NCI-H2196 treated with DMSO at 0.1 percent for 48 hours (cell line): Measurements from ENCODE around the gene CYP2E1.
"Not testable (repeated sequence)": the region's sequence is repeated elsewhere in the genome, so short reads cannot be mapped to it uniquely, and the experiment has no call there.

Source experiments
- DNase-seq: peaks from one replicate; lab custom pipeline; 2025; ENCODE audit not compliant: unreplicated experiment; lab: John Stamatoyannopoulos, UW

Gene CYP2E1

DNA sequence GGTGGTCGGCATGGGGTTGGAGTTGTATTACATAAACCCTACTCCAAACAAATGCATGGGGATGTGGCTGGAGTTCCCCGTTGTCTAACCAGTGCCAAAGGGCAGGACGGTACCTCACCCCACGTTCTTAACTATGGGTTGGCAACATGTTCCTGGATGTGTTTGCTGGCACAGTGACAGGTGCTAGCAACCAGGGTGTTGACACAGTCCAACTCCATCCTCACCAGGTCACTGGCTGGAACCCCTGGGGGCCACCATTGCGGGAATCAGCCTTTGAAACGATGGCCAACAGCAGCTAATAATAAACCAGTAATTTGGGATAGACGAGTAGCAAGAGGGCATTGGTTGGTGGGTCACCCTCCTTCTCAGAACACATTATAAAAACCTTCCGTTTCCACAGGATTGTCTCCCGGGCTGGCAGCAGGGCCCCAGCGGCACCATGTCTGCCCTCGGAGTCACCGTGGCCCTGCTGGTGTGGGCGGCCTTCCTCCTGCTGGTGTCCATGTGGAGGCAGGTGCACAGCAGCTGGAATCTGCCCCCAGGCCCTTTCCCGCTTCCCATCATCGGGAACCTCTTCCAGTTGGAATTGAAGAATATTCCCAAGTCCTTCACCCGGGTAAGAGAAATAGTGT, at the start of gene CYP2E1:
TSS of gene CYP2E1 (plus strand) at position 407 of the 632 bp plus-strand sequence. CDS start at position 440, 33 bp downstream.
- no peak for DNase-seq

DNA sequence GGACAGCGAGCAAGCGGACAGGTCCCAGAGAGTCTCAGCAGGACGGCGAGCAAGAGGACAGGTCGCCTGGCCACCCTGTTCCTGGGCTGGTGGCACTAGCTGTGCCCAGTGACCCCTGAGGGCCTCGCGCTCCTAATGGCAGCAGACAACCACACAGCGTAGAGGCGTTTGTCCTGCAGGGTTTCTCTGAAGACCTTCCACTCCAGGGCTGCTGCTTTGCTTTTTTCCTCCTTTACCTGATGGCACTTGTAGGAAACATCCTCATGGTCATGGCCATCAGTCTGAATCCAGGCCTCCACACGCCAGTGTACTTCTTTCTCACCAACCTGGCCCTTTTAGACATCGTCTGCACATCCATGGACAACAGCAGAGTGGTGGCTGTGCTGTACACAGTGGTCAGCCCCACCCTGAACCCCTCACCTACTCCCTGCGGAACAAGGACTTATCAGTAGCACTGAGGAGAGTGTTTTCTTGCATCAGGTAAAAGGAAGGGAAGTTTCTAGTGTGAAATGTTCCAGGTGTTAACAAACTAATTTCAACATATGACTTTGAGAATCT, 46.0 kb upstream of the CYP2E1 start:
- no peak for DNase-seq

DNA sequence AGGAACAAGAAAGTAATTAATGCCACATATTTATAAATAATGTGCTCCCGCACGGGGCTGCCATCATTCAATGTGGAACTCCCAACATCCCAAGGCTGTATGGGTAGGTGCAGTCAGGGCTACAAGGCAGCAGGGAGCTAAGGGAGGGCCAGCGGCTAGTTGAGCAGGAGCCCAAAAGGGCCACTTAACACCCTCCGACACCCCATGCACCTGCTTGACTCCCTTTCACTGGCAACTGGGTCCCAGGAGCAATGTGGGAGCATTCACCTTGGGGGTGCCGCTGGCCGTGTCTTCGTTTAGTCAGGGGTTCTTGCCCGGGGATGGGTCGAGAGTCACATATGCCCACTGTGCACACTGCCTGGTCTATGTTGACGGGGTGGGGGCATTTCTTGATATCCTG, 45.5 kb upstream of the CYP2E1 start:
- DNase-seq, result no peak

DNA sequence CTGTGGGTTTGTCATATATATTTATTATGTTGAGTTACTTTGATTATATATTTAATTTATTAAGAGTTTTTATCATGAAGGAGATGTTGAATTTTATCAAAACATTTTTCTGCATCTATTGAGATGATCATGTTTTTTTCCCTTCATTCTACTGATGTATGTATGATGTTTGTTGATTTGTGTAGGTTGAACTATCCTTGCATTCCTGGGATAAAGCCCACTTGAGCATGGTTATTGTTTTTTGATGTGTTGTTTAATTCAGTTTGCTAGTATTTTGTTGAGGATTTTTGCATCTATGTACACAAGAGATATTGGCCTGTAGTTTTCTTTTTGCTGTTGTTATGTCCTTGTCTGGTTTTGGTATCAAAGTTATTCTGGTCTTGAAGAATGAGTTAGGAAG, 42.3 kb upstream of the CYP2E1 start:
- DNase-seq, result no peak

DNA sequence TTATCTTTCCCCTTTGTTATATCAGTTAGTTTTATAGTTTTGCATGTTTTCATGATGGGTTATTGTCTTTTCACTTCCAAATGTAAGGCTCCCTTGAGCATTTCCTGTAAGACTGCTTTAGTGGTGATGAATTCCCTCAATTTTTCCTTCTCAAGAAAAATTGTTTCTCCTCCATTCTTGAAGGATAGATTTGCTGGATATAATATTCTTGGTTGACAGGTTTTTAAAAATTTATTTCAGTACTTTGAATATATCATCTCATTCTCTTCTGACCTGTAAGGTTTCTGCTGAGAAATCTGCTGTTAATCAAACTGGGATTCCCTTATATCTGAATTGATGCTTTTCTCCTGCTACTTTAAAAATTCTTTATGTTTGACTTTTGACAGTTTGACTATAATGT, 40.1 kb upstream of the CYP2E1 start:
- no peak for DNase-seq

DNA sequence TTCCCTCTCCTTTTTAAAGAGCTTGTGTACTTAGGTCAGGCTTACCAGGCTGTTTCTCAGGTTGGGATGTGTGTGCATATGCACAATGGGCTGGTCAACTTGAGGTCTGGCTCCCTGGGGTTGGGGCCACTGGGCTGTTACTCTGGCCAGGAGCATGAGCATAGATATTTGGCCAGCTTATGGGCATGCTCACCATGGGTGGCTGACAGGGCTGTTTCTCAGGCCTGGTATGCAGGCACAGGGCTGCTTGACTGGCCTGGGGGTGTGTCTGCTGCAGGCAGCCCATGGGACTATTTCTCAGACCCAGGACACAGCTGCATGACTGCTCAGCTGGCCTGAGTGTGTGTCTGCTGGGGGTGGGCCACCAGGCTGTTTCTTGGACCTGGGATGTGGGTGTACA, 38.8 kb upstream of the CYP2E1 start:
- no peak for DNase-seq

DNA sequence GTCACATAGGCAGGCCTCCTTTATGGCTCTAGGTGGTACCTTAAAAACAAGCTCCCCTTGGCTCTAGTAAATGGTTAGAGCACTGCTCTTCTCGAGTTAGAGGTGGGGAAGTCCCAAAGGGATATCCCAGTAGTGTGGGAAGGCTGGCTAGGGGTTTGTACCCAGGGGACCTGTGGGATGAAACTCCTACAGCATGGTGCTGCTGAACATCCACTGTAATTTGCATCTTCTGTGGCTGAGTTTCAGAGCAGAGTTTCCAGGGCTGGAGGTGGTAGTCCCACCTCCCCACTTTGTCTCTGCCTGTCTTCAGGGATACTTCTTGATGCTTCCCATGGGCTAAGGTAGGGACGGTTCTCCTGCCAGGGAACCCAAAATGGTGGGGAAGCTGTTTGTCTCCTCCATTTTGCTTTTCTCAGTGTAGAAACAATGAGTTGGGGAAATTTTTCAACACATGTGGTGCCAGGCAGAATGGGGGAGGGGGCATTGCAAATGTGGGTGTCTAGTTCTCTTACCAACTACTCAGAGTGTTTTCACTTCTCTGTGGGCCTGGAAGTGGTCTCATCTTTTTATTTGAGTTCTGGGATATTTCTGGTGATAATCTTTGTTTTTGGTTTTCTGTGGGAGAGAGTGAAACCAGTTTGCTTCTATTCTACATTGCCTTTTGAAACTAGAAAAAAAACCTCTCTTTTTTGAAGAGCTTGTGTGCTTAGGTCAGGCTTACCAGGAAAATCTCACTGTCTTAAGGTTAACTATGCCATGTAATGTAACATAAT, 37.2 kb upstream of the CYP2E1 start:
- DNase-seq, result no peak

DNA sequence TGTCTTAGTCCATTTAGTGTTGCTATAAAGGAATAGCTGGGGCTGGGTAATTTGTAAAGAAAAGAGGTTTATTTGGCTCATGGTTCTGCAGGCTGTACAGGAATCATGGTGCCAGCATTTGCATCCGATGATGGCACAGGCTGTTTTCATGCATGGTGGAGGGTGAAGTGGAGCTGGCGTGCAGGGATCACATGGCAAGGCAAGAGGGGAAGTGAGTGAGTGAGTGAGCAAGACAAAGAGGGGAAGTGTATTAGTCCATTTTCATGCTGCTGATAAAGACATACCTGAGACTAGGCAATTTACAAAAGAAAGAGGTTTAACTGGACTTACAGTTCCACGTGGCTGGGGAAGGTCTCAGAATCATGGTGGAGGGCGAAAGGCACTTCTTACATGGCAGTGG, 33.6 kb upstream of the CYP2E1 start:
- DNase-seq, result not testable (repeated sequence)

DNA sequence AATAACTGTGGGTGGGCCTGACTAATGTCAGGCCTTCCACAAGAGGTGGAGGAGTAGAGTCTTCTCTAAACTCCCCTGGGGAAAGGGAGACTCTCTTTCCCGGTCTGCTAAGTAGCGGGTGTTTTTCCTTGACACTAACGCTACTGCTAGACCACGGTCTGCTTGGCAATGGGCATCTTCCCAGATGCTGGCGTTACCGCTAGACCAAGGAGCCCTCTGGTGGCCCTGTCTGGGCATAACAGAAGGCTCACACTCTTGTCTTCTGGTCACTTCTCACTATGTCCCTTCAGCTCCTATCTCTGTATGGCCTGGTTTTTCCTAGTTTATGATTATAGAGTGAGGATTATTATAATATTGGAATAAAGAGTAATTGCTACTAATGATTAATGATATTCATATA, 29.8 kb upstream of the CYP2E1 start:
- not testable (repeated sequence) for DNase-seq

DNA sequence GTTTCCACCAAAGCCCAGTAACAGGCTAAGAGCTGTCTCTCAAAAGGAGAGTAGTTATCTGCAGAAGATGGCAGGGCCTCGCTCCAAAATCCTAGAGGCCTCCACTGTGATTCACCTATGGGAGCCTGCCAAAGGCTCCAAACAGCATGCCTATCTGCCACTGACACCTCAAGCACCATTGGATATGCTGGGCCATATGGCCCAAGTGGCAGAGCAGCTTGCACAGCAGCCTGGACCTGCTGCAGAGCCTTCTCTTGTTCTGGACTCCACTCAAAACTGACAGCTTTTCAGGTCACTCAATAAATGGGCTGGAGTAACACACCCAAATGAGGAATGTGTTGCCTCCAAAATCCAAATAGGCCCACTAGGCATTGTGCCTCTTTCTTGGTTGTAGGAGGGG, 28.0 kb upstream of the CYP2E1 start:
- DNase-seq, result not testable (repeated sequence)

DNA sequence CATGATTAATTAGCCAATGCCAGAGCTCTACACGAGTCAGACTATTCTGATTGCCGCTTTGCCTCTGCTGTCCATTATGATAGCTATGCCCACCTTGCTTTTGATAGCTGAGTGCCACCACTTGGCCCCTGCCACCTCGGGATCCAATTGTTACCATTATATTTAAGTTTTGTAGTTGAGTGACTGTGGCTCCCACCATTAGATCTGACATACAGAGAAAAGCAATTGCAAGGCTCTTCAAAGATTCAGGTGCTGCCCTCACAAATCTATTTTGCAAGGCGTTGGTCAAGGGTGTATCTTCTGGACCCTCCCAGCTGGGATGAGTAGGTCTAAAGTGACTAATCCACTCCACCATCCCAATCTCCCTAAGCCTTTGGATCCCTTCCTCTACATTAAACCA, 26.3 kb upstream of the CYP2E1 start:
- not testable (repeated sequence) for DNase-seq

DNA sequence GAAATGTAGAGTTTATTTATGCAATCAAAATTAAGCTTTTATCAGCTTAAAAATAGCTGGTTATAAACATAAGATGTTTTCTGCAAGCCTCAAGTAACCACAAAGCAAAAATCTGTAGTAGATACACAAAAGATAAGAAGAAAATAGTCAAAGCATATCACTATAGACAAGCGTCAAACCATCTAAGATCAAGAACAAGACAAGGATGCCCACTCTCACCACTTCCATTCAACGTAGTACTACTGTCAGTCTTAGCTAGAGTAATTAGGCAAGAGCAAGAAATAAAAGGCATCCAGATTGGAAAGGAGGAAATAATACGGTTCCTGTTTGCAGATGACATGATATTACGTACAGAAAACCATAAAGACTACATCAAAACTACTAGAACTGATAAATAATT, 17.5 kb upstream of the CYP2E1 start:
- DNase-seq, result no peak

DNA sequence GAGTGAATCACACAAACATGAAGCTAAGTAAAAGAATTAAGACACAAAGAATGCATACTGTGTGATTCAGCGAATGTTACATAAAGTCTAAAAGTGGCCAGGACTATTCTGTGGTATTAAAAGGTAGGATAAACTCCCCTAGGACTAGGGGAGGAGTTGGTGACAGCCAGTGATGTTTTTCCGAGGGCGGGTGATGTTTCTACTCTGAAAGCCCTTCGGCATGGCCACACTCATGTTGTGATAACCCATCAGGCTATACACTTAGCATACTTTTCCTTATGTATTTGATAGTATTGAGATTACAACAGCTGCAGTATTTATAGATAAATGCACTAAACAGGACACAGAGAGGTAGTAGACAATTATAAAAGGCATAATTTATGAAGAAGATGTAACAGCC, 15.8 kb upstream of the CYP2E1 start:
- DNase-seq, result no peak

DNA sequence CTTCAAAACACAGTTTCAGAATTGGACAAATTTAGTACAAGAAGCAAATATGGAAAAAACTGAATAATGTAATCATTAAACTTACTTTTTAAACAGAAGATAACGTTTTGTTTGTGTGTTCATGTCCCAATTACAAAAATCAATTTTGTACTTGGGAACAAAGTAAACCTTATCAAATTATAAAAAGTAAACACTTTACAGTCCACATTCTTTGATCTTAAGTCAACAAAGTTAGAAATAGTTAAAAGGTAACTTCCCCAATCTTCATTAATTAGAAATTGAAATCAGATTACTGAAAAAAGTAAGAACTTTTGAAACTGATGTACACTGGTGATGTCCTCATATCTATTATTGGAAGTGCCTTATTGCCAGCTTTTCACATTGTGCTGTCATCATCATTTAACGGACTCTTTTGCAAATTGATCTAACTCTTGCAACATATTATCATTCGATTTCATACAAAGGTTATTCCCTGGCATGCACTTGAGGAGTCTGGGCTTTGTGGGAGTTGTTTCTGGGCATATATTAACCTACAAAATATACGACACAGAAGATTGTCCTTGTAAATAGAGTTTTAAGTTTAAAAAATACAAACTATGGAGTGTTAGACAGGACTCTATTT, 15.1 kb upstream of the CYP2E1 start:
- DNase-seq, result no peak

DNA sequence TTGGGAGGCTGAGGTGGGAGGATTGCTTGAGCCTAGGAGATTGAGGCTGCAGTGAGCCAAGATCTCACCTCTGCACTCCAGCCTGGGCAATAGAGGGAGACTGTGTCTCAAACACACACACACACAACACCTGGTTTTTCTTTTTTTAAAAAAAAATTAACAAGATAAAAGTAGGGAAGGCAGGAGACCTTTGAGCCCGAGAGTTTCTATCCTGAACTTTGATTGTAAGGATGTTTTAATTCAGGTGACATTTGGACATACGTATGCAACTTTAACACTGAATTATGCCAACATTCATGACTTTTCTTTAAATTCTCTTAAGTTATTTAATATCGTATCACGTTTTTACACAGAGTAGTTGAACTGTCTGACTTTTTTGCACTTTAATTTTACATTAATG, 11.7 kb upstream of the CYP2E1 start:
- no peak for DNase-seq

DNA sequence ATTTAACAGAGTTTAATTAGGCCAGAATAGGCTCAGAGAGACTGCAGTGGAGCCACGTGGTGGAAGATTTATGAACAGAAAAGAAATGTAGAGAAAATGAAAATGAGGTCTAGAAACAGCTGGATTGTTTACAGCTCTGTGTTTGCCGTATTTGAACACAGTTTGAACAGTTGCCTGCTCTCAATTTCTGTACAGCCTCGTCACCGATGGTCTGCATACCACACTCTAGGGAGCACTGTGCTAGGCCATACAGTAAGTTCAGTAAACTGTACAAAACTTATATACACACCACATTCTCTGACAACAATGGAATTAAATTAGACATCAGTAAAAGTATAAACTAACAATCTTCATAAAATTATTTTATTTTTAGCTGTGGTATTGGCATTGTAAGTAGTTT, 11.1 kb upstream of the CYP2E1 start:
- no peak for DNase-seq

DNA sequence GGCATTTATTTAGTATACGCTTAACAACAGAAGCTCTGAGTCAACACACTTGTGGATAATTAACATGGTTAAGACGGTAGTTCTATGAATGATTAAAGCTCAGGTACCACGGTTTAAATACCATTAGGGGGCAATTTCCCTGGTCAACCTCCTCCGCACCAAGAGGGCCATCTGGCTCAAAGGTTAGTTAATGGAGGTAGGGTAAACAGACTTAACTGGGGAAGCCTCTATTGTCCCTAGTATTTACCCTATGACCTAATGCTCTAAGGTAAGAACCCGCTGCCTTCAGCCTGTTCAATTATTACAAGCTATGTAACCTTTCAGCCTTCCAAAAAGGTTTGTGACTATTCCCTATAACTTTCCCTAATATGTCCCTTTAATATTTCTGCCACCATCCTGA, 8.6 kb upstream of the CYP2E1 start:
- DNase-seq, result not testable (repeated sequence)

DNA sequence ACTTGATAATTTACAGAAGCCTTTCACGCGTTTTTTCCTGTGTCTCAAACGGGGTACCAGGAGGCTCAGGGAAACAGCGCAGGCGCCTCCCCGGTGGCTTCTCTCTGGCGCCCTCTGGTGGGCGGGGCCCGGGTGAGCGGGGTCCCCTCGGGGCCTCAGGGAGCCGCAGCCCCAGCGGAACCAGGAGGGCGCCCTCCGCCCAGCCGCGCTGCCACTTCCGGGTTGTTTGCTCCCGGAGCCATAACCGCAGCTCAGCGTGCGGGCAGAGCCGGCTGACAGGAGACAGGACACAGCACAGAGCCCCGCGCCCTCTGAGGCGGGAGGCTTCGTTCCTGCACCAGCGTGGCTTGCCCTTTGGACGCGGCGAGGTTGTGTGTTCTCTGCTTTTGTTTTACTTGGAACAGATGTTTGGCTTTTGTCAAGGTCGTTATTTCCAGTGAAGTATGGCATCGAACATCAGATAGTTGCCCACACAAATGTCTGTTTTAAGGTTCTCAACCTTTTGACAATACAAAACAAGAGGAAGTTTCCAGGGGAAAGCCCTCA, 6.9 kb upstream of the CYP2E1 start:
- DNase-seq, result peak; percentile 9

DNA sequence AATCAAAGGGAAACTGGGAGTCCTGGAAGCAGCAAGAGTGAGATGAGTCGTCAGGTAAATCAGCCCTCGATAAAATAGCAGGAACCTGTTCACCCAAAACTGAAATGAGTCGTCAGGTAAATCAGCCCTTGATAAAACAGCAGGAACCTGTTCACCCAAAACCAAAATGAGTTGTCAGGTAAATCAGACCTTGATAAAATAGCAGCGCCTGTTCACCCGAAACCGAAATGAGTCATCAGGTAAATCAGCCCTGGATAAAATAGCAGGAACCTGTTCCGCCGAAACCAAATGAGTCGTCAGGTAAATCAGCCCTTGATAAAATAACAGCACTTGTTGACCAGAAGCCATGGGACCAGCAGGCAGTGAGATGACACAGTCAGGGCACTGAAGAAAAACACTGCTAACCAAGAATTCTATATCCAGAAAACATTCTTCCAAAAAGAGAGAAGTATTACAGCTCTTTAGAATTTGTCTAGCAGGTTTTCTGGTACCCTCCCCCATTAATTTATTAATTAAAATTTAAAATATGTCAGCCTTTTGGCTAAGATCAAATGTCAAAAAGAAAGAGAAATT, 3.4 kb upstream of the CYP2E1 start:
- DNase-seq, result no peak

DNA sequence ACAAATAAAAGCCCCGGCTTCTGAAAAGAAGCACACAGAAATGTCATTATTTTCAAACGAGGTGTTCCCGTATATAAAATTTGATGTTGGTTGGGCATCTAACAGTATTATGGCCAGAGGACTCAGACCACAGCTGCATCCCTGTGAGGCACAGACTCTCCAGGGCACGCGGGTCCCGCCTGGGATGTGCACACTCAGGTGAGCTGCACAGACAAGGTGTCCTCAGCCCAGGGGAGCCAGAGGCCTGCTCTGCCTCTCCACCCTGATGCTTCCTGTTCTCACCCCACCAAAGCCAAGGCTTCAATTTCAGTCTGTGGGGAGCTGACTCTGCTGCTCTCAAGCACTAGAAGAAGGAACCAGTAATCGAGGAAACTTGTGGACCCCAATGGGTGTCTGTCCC, 1.7 kb upstream of the CYP2E1 start:
- no peak for DNase-seq

DNA sequence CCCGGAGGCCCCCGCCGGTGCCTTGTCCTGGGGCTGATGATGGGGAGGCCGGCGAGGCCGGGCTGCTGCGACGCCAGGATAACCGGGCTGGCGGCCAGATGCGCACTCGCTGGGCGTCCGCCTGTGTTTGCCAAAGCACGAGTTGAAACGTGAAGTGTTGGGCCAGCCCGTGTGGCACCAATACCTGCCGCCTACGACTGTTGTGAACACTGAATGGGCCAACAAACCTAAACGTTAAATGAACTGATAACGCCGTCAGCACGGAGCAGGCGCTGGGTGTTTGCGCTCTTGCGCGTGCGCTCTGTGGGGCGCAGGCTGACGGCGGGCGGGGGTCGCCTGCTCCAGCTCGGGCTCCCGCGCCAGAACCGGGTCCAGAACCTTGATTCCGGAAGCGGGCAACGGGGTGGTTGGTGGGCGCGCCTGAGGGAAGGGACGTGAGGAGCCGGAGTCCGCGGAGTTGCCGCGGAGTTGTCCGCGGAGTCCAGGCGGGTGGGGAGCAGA, 658 bp downstream of the CYP2E1 start:
- DNase-seq, result no peak
